H9 (cell line): ENCODE data around the gene KIF5C. TPM values are rescaled to one million over a fixed set of nuclear protein-coding genes. Genes with fewer than 3 reads are reported as not detected.

Experiments used
- DNase-seq: peaks from one replicate; pipeline ENCODE4 v3.0.0-alpha.2; 2017
- H2AFZ ChIP-seq: one replicate; pipeline ENCODE4 v1.6.1; 2013; ENCODE audit warnings: mild to moderate bottlenecking, low read length, control low read depth, moderate library complexity
- H2AK5ac ChIP-seq: 2 replicates; pipeline ENCODE4 v1.6.1; 2013; ENCODE audit warnings: low read length, control low read depth, mixed read lengths; ENCODE audit not compliant: insufficient read length
- H2BK120ac ChIP-seq: one replicate; pipeline ENCODE4 v1.6.1; 2013; ENCODE audit warnings: low read depth, mild to moderate bottlenecking, low read length, control low read depth, inconsistent platforms; ENCODE audit not compliant: poor library complexity, severe bottlenecking
- H2BK12ac ChIP-seq: 2 replicates; pipeline ENCODE4 v1.6.1; 2013; ENCODE audit warnings: low read length, control low read depth, mixed read lengths, low read depth; ENCODE audit not compliant: insufficient read length
- H2BK15ac ChIP-seq: 2 replicates; pipeline ENCODE4 v1.6.1; 2013; ENCODE audit warnings: low read depth, low read length, control low read depth
- H2BK20ac ChIP-seq: one replicate; pipeline ENCODE4 v1.6.1; 2013; ENCODE audit warnings: low read depth, mild to moderate bottlenecking, low read length, control low read depth, inconsistent platforms; ENCODE audit not compliant: poor library complexity, severe bottlenecking
- H2BK5ac ChIP-seq: 2 replicates; pipeline ENCODE4 v1.6.1; 2013; ENCODE audit warnings: low read length, control low read depth, mixed read lengths; ENCODE audit not compliant: insufficient read length
- H3K14ac ChIP-seq: 2 replicates; pipeline ENCODE4 v1.6.1; 2013; ENCODE audit warnings: low read length, control low read depth; ENCODE audit not compliant: insufficient read depth
- H3K18ac ChIP-seq: 2 replicates; pipeline ENCODE4 v1.6.1; 2013; ENCODE audit warnings: low read depth, mild to moderate bottlenecking, mixed read lengths, low read length, control low read depth; ENCODE audit not compliant: insufficient read length
- H3K23ac ChIP-seq: 2 replicates; pipeline ENCODE4 v1.6.1; 2013; ENCODE audit warnings: low read length, control low read depth, mixed read lengths, low read depth; ENCODE audit not compliant: insufficient read length
- H3K23me2 ChIP-seq: 2 replicates; pipeline ENCODE4 v1.6.1; 2013; ENCODE audit warnings: low read depth, mild to moderate bottlenecking, mixed read lengths, low read length, control low read depth; ENCODE audit not compliant: insufficient read length, poor library complexity, severe bottlenecking
- H3K27ac ChIP-seq: 2 replicates; pipeline ENCODE4 v1.5.1; 2013; ENCODE audit warnings: low read length, control low read depth, mixed read lengths, low read depth; ENCODE audit not compliant: insufficient read length
- H3K27me3 ChIP-seq: 2 replicates; pipeline ENCODE4 v1.6.1; 2013; ENCODE audit warnings: low read length, control low read depth, inconsistent platforms; ENCODE audit not compliant: insufficient read depth
- H3K4ac ChIP-seq: 2 replicates; pipeline ENCODE4 v1.6.1; 2013; ENCODE audit warnings: low read depth, mild to moderate bottlenecking, control low read depth, inconsistent platforms, low read length, moderate library complexity
- H3K4me1 ChIP-seq: 2 replicates; pipeline ENCODE4 v1.6.1; 2013; ENCODE audit warnings: low read length, control low read depth, inconsistent platforms; ENCODE audit not compliant: insufficient read depth
- H3K4me2 ChIP-seq: 2 replicates; pipeline ENCODE4 v1.6.1; 2013; ENCODE audit warnings: low read length, control low read depth, mixed read lengths; ENCODE audit not compliant: insufficient read length, insufficient read depth
- H3K56ac ChIP-seq: 2 replicates; pipeline ENCODE4 v1.6.1; 2013; ENCODE audit warnings: low read depth, mild to moderate bottlenecking, mixed read lengths, low read length, control low read depth; ENCODE audit not compliant: insufficient read length
- H3K79me1 ChIP-seq: 2 replicates; pipeline ENCODE4 v1.6.1; 2013; ENCODE audit warnings: low read depth, mild to moderate bottlenecking, moderate library complexity, low read length, control low read depth, inconsistent platforms; ENCODE audit not compliant: insufficient read depth, poor library complexity, severe bottlenecking
- H3K79me2 ChIP-seq: 2 replicates; pipeline ENCODE4 v1.6.1; 2013; ENCODE audit warnings: low read length, control low read depth, inconsistent platforms; ENCODE audit not compliant: insufficient read depth
- H3K9ac ChIP-seq: 2 replicates; pipeline ENCODE4 v1.6.1; 2013; ENCODE audit warnings: low read length, control low read depth, mixed read lengths; ENCODE audit not compliant: insufficient read length; ENCODE audit errors: extremely low read depth
- H3K9me3 ChIP-seq: one replicate; pipeline ENCODE4 v1.6.1; 2013; ENCODE audit warnings: low read depth, low read length, inconsistent platforms; ENCODE audit not compliant: control insufficient read depth
- H3T11ph ChIP-seq: one replicate; pipeline ENCODE4 v1.6.1; 2013; ENCODE audit warnings: mild to moderate bottlenecking, low read length, control low read depth, inconsistent platforms
- H4K20me1 ChIP-seq: one replicate; pipeline ENCODE4 v1.6.1; 2013; ENCODE audit not compliant: control insufficient read depth, insufficient read length, insufficient read depth
- H4K5ac ChIP-seq: 2 replicates; pipeline ENCODE4 v1.6.1; 2013; ENCODE audit warnings: low read depth, mild to moderate bottlenecking, mixed read lengths, low read length, control low read depth; ENCODE audit not compliant: insufficient read length
- H4K8ac ChIP-seq: replicated peaks from 2 replicates; pipeline ENCODE4 v1.6.1; 2013; ENCODE audit warnings: low read length, control low read depth, mixed read lengths, low read depth; ENCODE audit not compliant: insufficient read length
- H4K91ac ChIP-seq: 2 replicates; pipeline ENCODE4 v1.6.1; 2013; ENCODE audit warnings: low read depth, mild to moderate bottlenecking, moderate library complexity, mixed read lengths, low read length, control low read depth; ENCODE audit not compliant: insufficient read length
- H3K27ac Mint-ChIP-seq, 3 experiments: 2 replicates in 2 of 3; 3 replicates in 1 of 3; pipeline ENCODE4 v1.8.0; 2020 to 2021; ENCODE audit warnings: mixed read lengths in 3 of 3, mild to moderate bottlenecking in 1 of 3, moderate library complexity in 1 of 3
- H3K27me3 Mint-ChIP-seq: 2 replicates; pipeline ENCODE4 v1.8.0; 2021; ENCODE audit warnings: low read depth, mild to moderate bottlenecking, moderate library complexity, mixed read lengths
- H3K36me3 Mint-ChIP-seq, 3 experiments: 2 replicates in 2 of 3; 3 replicates in 1 of 3; pipeline ENCODE4 v1.8.0; 2020 to 2021; ENCODE audit warnings: low read depth in 3 of 3, mixed read lengths in 3 of 3; ENCODE audit not compliant: insufficient read depth in 1 of 3
- H3K4me1 Mint-ChIP-seq, 2 experiments: 2 replicates each; pipeline ENCODE4 v1.8.0; 2020; ENCODE audit warnings: mixed read lengths in 2 of 2
- H3K4me3 Mint-ChIP-seq, 2 experiments: 2 replicates in 1 of 2; 3 replicates in 1 of 2; pipeline ENCODE4 v1.8.0; 2020 to 2021; ENCODE audit warnings: mild to moderate bottlenecking in 2 of 2, mixed read lengths in 2 of 2, moderate library complexity in 1 of 2
- H3K9me3 Mint-ChIP-seq, 2 experiments: 2 replicates in 1 of 2; 3 replicates in 1 of 2; pipeline ENCODE4 v1.8.0; 2020; ENCODE audit warnings: mild to moderate bottlenecking in 2 of 2, mixed read lengths in 2 of 2, moderate library complexity in 1 of 2
- WGBS: extraction: QIAGEN DNeasy Blood & Tissue Kit; methylation state at CpG from one replicate; pipeline ENCODE4 v1.1.7; 2013; ENCODE audit warnings: missing lambda C conversion rate, low lambda C conversion rate, mixed read lengths; ENCODE audit not compliant: insufficient read length; ENCODE audit errors: extremely low coverage; 5-methylcytosine and 5-hydroxymethylcytosine counted together
- total RNA-seq: library from RNA; stranded (reverse); gene quantifications from 2 replicates; pipeline ENCODE4 v1.2.1, GENCODE V29; 2021
- TF ChIP-seq, protein P1 (sequence below): fragments of 200-600 bp; sonication (generic); conservative IDR thresholded peaks from 3 replicates; pipeline ENCODE4 v1.8.0; 2021; ENCODE audit warnings: antibody characterized with exemption, mild to moderate bottlenecking

KIF5C gene
- total RNA-seq, 1 experiment from 2014 or later = 52.9 TPM

DNA sequence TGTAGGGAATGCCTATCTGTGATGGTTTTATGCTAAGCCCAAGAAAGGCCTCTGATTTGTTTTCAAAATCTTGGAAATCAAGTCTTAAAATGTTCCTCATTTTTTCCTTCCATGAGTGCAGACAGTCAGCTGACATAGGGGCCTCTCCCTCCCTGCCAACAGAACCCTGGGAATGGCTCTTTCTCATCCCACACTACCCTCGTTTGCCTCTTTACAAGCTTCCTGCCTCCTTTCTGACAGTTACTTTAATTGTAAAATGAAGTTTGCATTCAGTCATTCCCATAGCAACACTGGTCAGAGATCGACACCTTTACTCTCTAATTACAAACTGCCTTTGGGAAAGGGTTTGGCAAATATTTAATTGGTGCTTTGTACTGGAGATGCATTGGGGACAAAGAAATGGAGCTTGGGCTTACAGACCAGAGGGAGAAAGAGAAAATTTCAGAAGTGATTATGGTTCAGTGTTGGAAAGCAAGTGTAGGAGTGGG lies 25.4 kb downstream of the KIF5C start:
- H3K4me2 ChIP-seq = no peak overlapping the region
- no peak overlapping the region for H3K14ac ChIP-seq
- H3K27ac ChIP-seq = no peak overlapping the region
- no peaks in the 10 kb centered on the region for H4K20me1 ChIP-seq
- H4K5ac ChIP-seq = no peak overlapping the region
- no peak overlapping the region for H2BK20ac ChIP-seq
- H3K23me2 ChIP-seq = no peaks in the 10 kb centered on the region
- Mint-ChIP-seq H3K27me3 (no peaks in the 10 kb centered on the region), H3K9me3 (peaks cover under 1 to 3% of the 10 kb centered on the region in 2 experiments; a peak in 3 of 5 replicates), H3K27ac (no peak overlapping the region), H3K36me3 (peaks cover 0 to 13% (median 4%) of the 10 kb centered on the region in 3 experiments; a peak in 5 of 7 replicates), H3K4me1 (peaks cover 0 to 7% of the 10 kb centered on the region in 2 experiments; a peak in 2 of 4 replicates), H3K4me3 (no peak overlapping the region)
- H3K4ac ChIP-seq = no peak overlapping the region
- no peak overlapping the region for H3K18ac ChIP-seq
- H2BK5ac ChIP-seq = no peak overlapping the region
- no peak overlapping the region for H2BK120ac ChIP-seq
- no peak overlapping the region for H3T11ph ChIP-seq
- no CpG with 5 or more reads among the region's 2 CpGs for WGBS
- H4K91ac ChIP-seq = no peak overlapping the region
- no peaks in the 10 kb centered on the region for H3K9me3 ChIP-seq
- H3K79me2 ChIP-seq = peaks cover 10% of the 10 kb centered on the region
- TF ChIP-seq, protein P1, sequence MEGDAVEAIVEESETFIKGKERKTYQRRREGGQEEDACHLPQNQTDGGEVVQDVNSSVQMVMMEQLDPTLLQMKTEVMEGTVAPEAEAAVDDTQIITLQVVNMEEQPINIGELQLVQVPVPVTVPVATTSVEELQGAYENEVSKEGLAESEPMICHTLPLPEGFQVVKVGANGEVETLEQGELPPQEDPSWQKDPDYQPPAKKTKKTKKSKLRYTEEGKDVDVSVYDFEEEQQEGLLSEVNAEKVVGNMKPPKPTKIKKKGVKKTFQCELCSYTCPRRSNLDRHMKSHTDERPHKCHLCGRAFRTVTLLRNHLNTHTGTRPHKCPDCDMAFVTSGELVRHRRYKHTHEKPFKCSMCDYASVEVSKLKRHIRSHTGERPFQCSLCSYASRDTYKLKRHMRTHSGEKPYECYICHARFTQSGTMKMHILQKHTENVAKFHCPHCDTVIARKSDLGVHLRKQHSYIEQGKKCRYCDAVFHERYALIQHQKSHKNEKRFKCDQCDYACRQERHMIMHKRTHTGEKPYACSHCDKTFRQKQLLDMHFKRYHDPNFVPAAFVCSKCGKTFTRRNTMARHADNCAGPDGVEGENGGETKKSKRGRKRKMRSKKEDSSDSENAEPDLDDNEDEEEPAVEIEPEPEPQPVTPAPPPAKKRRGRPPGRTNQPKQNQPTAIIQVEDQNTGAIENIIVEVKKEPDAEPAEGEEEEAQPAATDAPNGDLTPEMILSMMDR = no peak
- H3K4me1 ChIP-seq = no peaks in the 10 kb centered on the region; the same call in 1 of the 2 replicates
- no peak overlapping the region for H2BK15ac ChIP-seq
- no peak overlapping the region for H3K9ac ChIP-seq
- H4K8ac ChIP-seq = no peak overlapping the region
- H3K79me1 ChIP-seq = peaks cover 7% of the 10 kb centered on the region
- no peak overlapping the region for H2AFZ ChIP-seq
- H3K23ac ChIP-seq = no peak overlapping the region
- H3K27me3 ChIP-seq = no peaks in the 10 kb centered on the region
- H3K56ac ChIP-seq = no peak overlapping the region
- no peak overlapping the region for H2BK12ac ChIP-seq
- H2AK5ac ChIP-seq = no peak overlapping the region
- DNase-seq = no peak
